HepG2 (cell line): ENCODE data around the gene TUT1. TPM values are rescaled to one million over a fixed set of nuclear protein-coding genes. Genes with fewer than 3 reads are reported as not detected.

Experiments
- CEBPZ ChIP-seq: IDR thresholded peaks from 2 replicates; pipeline ENCODE4 v1.6.1; 2012; ENCODE audit warnings: low read length, improper control_type of control experiment
- ETV5 ChIP-seq: IDR thresholded peaks from 2 replicates; pipeline ENCODE4 v1.6.1; 2018; ENCODE audit warnings: missing biosample characterization, missing genetic modification reagents, inconsistent platforms, borderline replicate concordance
- MAZ ChIP-seq, 2 experiments: sonication (generic) in 1 of 2; formaldehyde crosslinking in 1 of 2; IDR thresholded peaks; 2 replicates each; pipeline versions ENCODE4 v1.5.0 to v1.6.1; 2012 to 2020; ENCODE audit warnings: low read depth in 2 of 2, mild to moderate bottlenecking in 2 of 2, borderline replicate concordance in 1 of 2, improper control_type of control experiment in 1 of 2, low read length in 1 of 2, missing genetic modification reagents in 1 of 2, moderate library complexity in 1 of 2
- NCOA2 ChIP-seq: sonication (generic); formaldehyde crosslinking; IDR thresholded peaks from 2 replicates; pipeline ENCODE4 v1.8.0; 2022; ENCODE audit warnings: inconsistent platforms
- PHF5A ChIP-seq: IDR thresholded peaks from one replicate; pipeline ENCODE4 v1.6.1; 2018; ENCODE audit warnings: low read depth, missing genetic modification reagents; ENCODE audit not compliant: unreplicated experiment
- TCF7L2 ChIP-seq: IDR thresholded peaks from 2 replicates; pipeline ENCODE4 v1.6.1; 2011; ENCODE audit warnings: mild to moderate bottlenecking, low read depth, low read length, moderate library complexity
- ZBTB25 ChIP-seq: IDR thresholded peaks from 2 replicates; pipeline ENCODE4 v1.6.1; 2018; ENCODE audit warnings: missing genetic modification reagents
- ZMYM4 ChIP-seq: sonication (generic); formaldehyde crosslinking; IDR thresholded peaks from 2 replicates; pipeline ENCODE4 v1.8.1; 2023; ENCODE audit warnings: mild to moderate bottlenecking, missing genetic modification reagents
- ZNF543 ChIP-seq: sonication (generic); formaldehyde crosslinking; IDR thresholded peaks from 2 replicates; pipeline ENCODE4 v1.4.0; 2020; ENCODE audit warnings: mild to moderate bottlenecking, missing genetic modification reagents
- ZNF766 ChIP-seq: sonication (generic); formaldehyde crosslinking; IDR thresholded peaks from 2 replicates; pipeline ENCODE4 v1.5.0; 2020; ENCODE audit warnings: missing genetic modification reagents, borderline replicate concordance
- polyA plus RNA-seq, 8 experiments: library from polyadenylated mRNA; depleted of rRNA in 3 of 8; stranded (reverse) in 7 of 8; unstranded in 1 of 8; fragments of >200 nt; fragmentation: Illumina TruSeq in 4 of 8; extraction: Trizol in 4 of 8; gene quantifications; 2 replicates each; pipeline versions ENCODE4 v1.2.1 to v1.2.3, GENCODE V29; 2011 to 2016; ENCODE audit warnings: low read depth in 4 of 8, missing spikeins in 1 of 8, mixed read lengths in 1 of 8; ENCODE audit not compliant: insufficient read depth in 1 of 8
- total RNA-seq, 5 experiments: library from RNA; depleted of rRNA; stranded (reverse); fragments of >200 nt; fragmentation: Illumina TruSeq; extraction: Trizol; gene quantifications; 2 replicates each; pipeline ENCODE4 v1.2.3, GENCODE V29; 2016; ENCODE audit warnings: low read depth in 1 of 5

The TUT1 gene
- total and polyA plus RNA-seq, 2 of the 13 experiments (the other 11 are each of a cell fraction or from before 2014, with no cell fraction given): 9.7 to 14.3 TPM

GRCh38 chr11:62536301-62536957, 54.9 kb downstream of the TUT1 start (continued):
- no peak for TF ChIP-seq ZNF543
- TF ChIP-seq ETV5: no peak
- no peak for TF ChIP-seq ZMYM4 (CRISPR knock-in tag)
- no peak for TF ChIP-seq PHF5A (CRISPR knock-in tag)
- no peak for TF ChIP-seq CEBPZ
- no peak for TF ChIP-seq ZNF766 (CRISPR knock-in tag)
- TF ChIP-seq NCOA2 (CRISPR knock-in tag): no peak
- TF ChIP-seq MAZ (IDR thresholded peaks at IDR 0.05; ENCODE audit: borderline replicate concordance, low read depth, low read length): no peak
- no peak for TF ChIP-seq MAZ (CRISPR knock-in tag; IDR thresholded peaks at IDR 0.05; ENCODE audit: low read depth)
- TF ChIP-seq ZBTB25 (CRISPR knock-in tag): no peak
- TF ChIP-seq TCF7L2: no peak
